NK-92 (cell line): ENCODE data around the gene GH1.
"Not testable (repeated sequence)": the region's sequence is repeated elsewhere in the genome, so short reads cannot be mapped to it uniquely, and the experiment has no call there.

Experiments
- DNase-seq: peaks from one replicate; lab custom pipeline; 2025; ENCODE audit not compliant: unreplicated experiment; lab: John Stamatoyannopoulos, UW

GH1 gene

DNA sequence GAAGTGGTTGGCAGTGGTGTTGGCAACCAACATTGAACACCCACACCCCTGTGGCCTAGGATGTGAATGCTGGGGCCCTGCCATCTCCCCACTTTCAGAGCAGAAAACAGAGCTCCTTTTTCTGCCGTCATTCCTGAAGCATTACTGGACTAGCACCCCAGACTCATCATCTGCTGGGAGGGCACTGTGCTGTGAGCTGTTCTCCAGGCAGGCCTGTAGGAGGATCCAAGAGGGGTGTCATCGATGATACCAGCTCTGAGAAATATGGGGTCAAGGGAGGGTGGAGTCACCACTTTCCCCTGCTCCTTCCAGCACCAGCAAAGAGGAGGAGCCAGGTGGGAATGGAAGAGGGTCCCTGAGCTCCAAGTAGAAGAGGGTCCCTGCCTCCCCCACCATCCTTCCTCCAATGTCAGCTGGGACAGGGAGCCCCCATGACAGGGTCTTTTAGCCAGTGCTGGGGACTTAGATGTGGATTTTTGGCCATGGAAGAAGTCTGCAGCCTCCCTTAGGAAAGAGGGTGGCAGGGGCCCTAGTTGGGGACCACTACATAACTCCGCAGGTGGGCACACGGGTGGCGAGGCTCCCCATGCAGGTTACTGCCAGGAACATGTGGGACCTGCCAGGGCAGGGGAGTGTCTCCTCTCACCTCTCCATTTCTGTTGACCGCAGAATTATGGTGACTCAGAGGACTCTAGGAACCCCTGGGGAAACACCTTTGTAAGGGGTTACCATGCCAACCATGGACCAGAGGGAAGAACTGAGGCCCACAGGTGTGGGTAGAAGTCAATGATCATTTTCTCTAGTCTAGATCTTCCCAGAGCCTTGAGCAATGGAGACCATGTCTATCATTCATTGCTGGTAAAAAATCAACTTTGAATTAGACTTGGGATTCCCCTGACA, 19.5 kb downstream of the GH1 start:
- not testable (repeated sequence) for DNase-seq

GRCh38 chr17:63896524-63897354, 21.9 kb downstream of the GH1 start, which contains the start of gene CSH1:
Gene CSH1, minus strand, starts transcription at chr17:63896574. Its CDS starts 63 bp downstream, at chr17:63896511.
- DNase-seq, result not testable (repeated sequence)

DNA sequence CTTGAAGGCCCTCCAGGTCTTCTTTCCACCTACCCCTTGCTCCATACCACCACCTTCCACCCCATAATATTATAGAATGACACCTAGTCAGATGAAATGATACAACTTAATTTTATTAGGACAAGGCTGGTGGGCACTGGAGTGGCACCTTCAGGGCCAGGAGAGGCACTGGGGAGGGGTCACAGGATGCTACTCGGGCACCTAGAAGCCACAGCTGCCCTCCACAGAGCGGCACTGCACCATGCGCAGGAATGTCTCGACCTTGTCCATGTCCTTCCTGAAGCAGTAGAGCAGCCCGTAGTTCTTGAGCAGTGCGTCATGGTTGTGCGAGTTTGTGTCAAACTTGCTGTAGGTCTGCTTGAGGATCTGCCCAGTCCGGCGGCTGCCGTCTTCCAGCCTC, 23.8 kb downstream of the GH1 start:
- DNase-seq, result not testable (repeated sequence)

- DNase-seq, result not testable (repeated sequence)
These were observed 24.6 kb downstream of the GH1 start for GRCh38 chr17:63894021-63894420.

DNA sequence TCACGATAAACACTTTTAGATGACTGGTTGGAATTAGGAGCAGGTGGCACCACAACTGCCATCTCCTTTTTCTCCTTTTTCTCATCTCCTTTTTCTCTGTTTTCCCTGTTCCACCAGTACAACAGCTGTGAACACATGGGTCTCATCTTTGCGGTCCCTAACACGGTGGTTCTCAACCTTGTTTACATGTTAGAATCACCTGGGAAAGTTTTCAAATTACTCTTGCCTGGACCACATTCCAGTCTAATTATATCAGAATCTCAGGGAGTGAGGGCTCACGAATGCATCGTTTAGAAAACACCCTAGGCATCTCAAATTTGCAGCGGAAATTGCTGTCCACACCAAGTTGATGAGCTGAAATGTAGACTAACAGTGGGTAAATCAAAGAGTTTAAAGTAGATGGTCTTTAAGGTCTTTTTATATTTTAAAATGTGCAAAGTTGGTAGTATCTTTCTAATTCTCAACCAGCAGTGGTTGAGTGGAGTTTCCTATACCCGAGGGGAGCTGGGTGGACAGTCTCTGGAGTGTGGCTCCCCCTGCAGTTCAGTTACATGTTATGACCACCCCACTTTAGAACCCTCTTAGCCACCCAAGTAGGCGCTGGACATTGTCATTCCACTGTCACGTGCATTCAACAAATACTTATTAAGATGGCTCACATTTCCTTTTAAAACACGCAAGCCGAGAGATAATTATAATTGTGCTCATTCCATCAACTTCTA, 26.2 kb downstream of the GH1 start:
- not testable (repeated sequence) for DNase-seq

DNA sequence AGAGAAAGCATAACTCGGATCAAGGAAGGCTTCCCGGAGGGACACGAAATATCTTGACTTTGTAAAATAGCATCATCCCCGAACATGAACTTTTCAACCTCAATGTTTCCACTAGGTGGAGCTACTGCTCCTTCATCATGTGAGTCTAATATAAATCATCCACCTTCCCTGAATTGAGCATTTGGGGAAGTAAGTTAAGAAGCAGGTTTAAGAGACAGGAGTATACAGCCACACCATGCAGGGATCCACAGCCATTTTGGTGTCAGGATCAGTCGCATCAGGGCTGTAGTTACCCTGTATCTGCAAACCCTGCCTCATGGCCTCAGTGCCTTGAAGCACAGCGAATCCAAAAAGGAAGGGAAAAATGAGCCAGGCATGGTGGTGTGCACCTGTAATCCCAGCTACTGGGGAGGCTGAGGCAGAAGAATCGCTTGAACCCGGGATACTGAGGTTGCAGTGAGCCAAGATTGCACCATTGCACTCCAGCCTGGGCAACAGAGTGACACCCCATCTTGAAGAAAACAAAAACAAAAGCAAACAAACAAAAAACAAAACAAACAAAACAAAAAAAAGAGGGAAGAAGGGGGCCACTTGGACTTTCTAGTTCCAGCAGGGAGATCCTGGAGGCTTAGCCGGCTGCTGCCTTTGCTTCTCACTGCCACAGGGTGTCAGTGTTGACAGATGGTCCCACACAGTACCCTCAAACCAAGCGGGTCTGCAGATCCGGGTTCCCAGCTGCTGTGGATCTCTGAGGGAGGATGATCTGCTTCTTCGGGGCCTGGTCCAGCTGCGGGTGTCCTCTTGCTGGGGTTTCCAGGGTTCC, 29.4 kb downstream of the GH1 start:
- not testable (repeated sequence) for DNase-seq

DNA sequence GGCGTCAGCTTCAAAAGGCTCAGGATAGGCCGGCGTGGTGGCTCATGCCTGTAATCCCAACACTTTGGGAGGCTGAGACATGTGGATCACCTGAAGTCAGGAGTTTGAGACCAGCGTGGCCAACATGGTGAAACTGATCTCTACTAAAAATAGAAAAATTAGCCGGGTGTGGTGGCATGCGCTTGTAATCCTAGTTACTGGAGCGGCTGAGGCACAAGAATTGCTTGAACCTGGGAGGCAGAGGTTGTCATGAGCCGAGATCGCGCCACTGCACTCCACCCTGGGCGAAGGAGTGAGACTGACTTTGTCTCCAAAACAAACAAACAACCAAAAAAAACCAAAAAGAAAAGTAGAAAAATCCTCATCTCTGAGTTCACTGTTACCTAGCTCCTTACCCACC, 33.5 kb downstream of the GH1 start:
- not testable (repeated sequence) for DNase-seq

DNA sequence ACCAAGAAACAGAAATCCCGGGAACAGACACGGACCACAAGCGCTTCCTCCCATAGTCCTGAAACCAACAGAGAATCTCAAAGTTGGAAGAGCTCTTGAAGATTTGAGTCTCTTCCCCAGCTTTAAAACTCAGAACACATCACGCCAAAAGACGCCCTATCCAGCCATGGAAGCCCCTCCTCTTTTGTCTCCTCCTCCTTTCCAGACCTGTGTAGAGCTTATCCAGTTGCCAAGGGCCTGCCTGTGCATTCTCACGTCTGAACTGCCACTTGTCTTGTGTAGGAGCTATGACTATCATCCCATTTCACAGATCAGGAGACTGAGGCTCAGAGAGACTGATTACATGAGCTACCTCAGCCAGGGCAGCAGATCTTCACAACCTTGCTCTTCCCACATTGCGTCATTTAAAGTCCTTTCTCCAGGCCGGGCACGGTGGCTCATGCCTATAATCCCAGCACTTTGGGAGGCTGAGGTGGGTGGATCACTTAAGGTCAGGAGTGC, 36.0 kb downstream of the GH1 start:
- not testable (repeated sequence) for DNase-seq

GRCh38 chr17:63881935-63882601, 36.6 kb downstream of the GH1 start, which contains the start of gene GH2:
Gene GH2, minus strand, starts transcription at chr17:63881944. Its CDS starts 143 bp downstream, at chr17:63881801.
- no peak for DNase-seq

DNA sequence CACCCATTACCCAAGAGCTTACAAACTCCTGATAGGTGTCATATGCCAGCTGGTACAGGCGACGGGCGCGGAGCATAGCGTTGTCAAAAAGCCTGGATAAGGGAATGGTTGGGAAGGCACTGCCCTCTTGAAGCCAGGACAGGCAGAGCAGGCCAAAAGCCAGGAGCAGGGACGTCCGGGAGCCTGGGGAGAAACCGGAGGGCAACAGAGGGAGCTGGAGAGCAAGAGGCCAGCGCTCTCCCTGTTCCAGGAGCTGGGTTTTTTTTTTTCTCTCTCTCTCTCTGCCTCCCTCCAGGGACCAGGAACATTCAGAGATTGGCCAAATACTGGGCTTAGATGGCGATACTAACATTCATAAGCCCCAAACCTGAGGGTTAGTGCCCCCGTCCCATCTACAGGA, 37.3 kb downstream of the GH1 start:
- DNase-seq, result not testable (repeated sequence)

DNA sequence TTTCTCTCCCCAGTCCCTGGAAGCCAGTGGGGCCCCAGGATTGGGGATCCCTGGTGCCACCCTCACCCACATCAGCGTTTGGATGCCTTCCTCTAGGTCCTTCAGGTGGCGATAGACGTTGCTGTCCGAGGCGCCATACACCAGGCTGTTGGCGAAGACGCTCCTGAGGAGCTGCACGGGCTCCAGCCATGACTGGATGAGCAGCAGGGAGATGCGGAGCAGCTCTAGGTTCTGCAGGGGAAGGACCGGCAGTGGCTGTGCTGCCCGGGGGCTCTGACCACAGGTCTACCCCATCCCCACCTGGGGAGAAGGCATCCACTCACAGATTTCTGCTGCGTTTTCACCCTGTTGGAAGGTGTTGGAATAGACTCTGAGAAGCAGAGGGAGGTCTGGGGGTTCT, 37.9 kb downstream of the GH1 start:
- DNase-seq, result no peak

DNA sequence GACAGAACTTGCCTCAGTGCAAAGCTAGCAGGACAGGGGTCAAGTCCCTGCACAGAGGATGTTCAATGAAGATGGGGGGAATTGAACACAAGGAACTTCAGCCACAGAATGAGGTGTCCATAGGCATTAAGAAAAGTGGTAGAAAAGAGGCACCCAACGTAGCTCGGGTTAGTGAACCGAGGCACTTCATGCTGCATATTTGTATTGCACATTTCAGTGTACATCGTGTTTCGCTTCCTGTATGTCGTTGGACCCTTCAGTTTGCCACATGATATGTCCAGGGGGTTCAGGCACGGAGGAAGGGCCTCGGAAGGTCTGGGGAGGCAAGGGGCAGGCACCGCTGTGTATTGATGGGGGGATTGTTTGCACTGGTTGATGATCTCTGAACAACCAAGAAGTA, 40.2 kb downstream of the GH1 start:
- not testable (repeated sequence) for DNase-seq

DNA sequence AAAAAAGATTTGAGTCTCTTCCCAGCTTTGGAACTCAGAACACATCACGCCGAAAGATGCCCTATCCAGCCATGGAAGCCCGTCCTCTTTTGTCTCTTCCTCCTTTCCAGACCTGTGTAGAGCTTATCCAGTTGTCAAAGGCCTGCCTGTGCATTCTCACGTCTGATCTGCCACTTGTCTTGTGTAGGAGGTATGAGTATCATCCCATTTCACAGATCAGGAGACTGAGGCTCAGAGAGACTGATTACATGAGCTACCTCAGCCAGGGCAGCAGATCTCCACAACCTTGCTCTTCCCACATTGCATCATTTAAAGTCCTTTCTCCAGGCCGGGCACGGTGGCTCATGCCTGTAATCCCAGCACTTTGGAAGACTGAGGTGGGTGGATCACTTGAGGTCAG, 43.9 kb downstream of the GH1 start:
- DNase-seq, result not testable (repeated sequence)

DNA sequence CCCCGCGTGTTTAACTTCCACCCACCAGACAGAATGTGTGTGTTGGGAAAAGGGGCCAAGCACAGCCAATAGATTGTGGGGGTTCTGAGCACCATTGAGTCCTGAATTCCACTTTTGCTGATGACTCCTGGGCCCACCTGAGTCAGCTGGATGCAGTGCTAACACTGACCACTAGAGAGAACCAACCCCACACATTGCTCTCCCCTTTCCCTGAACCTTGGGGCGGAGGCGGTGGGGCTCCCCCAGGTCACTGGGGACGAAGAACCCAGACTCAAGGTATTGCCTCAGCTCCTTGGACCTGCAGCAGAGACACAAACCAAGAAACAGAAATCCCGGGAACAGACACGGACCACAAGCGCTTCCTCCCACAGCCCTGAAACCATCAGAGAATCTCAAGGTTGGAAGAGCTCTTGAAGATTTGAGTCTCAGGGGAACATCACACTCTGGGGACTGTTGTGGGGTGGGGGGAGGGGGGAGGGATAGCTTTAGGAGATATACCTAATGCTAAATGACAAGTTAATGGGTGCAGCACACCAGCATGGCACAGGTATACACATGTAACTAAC, 44.5 kb downstream of the GH1 start:
- DNase-seq, result not testable (repeated sequence)

- DNase-seq, result not testable (repeated sequence)
These were observed 45.1 kb downstream of the GH1 start, which contains the start of gene CSH2 for GRCh38 chr17:63873577-63873976. Gene CSH2, minus strand, starts transcription at chr17:63873677. Its CDS starts 63 bp downstream, at chr17:63873614.

DNA sequence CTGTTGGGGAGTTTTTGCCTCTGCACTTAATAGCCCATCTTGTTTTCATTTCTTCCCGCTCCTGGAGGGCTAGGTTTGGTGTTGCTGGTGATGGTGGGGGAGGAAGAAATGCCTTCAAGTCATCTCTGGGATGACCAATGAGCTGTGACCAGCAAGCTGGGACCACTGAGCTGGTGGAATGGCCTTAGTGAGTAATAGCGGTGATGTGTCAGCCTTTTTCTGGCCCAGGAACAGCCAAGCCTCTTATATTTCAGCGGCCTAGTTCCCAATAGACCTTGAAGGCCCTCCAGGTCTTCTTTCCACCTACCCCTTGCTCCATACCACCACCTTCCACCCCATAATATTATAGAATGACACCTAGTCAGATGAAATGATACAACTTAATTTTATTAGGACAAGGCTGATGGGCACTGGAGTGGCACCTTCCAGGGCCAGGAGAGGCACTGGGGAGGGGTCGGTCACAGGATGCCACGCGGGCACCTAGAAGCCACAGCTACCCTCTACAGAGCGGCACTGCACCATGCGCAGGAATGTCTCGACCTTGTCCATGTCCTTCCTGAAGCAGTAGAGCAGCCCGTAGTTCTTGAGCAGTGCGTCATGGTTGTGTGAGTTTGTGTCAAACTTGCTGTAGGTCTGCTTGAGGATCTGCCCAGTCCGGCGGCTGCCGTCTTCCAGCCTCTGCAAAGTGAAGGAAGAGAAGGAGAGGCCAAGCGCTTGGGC, 46.8 kb downstream of the GH1 start:
- not testable (repeated sequence) for DNase-seq

- DNase-seq, result not testable (repeated sequence)
These were observed 48.4 kb downstream of the GH1 start for GRCh38 chr17:63870292-63870665.
